Placental pericyte (primary cell): ENCODE data around the gene DYNLT5. TPM values are rescaled to one million over a fixed set of nuclear protein-coding genes. Genes with fewer than 3 reads are reported as not detected.

Experiments used
- total RNA-seq: library from RNA; depleted of rRNA; stranded (reverse); fragments of >200 nt; gene quantifications from 2 replicates; pipeline ENCODE4 v1.2.3, GENCODE V29; 2012

DYNLT5 gene, protein sequence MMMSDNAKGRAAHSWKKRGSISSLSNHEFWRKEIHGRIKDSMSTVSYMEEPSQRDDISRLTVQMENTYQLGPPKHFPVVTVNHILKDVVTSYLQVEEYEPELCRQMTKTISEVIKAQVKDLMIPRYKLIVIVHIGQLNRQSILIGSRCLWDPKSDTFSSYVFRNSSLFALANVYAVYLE
- total RNA-seq, result 1.0 TPM in 1 of 2 replicates, not detected in the other

DNA sequence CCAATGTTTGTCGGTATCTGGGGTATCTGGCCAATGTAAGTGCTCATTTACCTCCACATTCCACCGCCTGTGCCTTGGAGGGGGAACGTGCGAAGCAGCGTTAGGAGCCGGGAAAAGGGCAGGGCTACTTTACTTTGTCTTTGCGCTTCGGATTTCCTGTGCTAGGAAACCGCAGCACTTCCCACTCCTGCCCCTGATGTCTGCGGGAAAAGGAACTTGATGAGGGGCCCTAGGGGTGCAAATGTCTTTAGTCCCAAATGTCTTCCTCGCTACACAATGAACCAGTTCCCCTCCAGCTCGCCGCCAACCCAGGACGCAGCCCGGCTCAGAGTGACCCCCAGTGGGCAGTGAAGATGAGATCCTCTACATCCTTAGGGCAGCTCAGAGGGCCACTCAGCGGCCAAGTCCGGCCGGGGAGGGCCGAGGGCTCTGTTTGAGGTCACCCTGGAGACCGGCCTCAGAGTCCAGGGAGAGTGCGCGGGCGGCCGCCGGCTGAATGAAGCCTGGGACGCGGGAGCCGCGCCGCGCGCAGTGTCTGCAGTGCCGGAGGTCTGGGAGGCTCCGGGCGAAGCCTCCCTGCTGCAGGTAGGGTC lies at the start of gene DYNLT5:
Gene DYNLT5, plus strand, starts transcription at position 460 of the 593 bp plus-strand sequence. CDS start 2,200 bp downstream, outside the sequence.

Other genes with a start within 250 kb of the DYNLT5 start
- 53.4 and 108 TPM in 2 replicates for gene SGIP1, start 218.3 kb upstream of the DYNLT5 start, total RNA-seq
- not detected in 2 replicates for gene INSL5, start 48.8 kb downstream of the DYNLT5 start, total RNA-seq
- gene DNAI4, start 172.4 kb downstream of the DYNLT5 start, total RNA-seq, result 6.3 and 6.6 TPM in 2 replicates
- 35.2 and 45.8 TPM in 2 replicates for gene MIER1, start 172.5 kb downstream of the DYNLT5 start, total RNA-seq